Suppressor macrophage treated with lipopolysaccharide for 1 hour (primary cell): Measurements from ENCODE around the gene PHKG2.
A peak's percentile ranks its signal among the peaks of the same experiment; 100 is the strongest.
"Not testable (repeated sequence)": the region's sequence is repeated elsewhere in the genome, so short reads cannot be mapped to it uniquely, and the experiment has no call there.

Source experiments
- DNase-seq, 3 donors: peaks; one replicate each; pipeline ENCODE4 v3.0.0-alpha.2; 2020 to 2022

PHKG2 gene, protein sequence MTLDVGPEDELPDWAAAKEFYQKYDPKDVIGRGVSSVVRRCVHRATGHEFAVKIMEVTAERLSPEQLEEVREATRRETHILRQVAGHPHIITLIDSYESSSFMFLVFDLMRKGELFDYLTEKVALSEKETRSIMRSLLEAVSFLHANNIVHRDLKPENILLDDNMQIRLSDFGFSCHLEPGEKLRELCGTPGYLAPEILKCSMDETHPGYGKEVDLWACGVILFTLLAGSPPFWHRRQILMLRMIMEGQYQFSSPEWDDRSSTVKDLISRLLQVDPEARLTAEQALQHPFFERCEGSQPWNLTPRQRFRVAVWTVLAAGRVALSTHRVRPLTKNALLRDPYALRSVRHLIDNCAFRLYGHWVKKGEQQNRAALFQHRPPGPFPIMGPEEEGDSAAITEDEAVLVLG

DNA sequence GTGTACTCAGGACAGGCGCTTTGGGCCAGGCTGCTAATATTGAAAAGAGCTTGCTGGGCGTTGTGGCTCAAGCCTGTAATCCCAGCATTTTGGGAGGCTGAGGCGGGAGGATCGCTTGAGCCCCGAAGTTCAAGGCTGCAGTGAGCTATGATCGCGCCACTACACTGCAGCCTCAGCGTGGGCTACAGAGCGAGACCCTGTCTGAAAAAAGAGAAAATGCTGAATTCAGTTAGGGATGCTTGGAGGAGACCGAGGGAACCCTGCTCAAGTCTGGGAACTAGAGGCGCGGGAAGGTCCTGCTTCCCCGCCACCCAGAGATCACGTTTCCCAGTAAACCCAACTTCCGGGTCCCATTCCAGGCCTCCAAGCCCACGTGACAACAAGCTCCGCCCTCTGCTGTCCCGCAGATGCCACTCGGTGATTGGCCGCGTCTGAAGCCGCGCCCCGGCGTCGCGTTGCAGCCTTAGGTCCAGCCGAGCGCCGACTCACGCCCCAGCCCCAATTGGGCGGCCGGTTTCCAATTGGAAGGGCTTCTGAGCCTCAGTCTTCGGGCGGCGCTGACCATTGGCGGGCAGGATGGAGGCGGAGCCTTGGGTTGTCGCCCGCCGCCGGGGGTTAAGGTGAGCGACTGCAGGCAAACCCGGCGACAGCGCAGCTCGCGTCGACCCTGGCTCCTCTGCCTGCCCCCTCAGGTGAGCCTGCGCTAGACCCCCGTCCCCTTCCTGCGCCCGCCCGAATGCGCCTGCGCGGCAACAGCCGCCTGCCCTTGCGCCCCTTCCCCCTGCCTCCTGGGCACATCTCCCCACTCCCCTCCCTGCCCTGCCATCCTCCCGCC, at the start of gene PHKG2:
TSS of gene PHKG2 (plus strand) at position 627 of the 835 bp plus-strand sequence. CDS start 396 bp downstream, outside the sequence.
- DNase-seq = peak; percentile 99 to 100 (median 99)

DNA sequence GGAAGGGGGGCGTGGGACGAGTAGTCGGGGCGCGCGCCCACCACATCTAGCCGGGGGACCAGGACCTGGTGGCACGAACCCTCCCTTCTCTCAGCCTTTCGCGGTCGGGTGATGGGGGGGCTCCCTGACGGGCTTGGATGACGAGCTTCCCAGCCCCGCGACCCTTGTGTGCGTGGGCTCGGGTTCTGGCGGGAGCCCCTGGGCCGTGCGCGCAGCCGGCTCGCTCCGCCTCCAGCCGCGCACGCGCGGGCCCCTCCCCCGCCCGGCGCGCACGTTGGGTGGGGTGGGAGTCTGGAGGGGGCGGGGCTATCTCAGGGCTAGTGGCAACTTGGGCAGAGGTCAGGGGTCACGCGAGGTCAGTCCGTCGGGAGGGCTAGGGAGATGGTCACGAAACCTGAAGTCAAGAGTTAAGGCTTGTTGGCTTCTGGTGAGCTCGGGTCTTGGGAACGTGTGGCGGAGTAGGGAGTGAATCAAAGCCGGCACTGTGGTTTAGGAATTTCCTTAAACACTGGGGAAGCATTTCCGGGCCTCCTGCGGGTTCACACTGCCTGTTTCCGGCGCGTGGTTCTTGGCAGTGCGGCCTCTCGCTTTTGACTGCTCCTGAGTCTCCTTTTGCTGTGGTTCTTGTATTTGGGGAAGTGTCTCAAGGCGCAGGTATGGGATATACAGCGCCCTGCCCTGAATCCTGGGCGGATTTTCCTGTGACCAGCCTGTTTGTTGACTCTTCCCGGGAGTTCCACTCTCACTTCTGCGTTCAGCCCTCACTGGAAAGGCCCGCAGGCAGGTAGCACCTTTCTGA, 49.2 kb upstream of the PHKG2 start, which contains the start of gene SRCAP:
TSS of gene SRCAP (plus strand) at position 356 of the 799 bp plus-strand sequence. CDS start 1,654 bp downstream, outside the sequence.
- peak; percentile 81 to 96 (median 93) for DNase-seq

DNA sequence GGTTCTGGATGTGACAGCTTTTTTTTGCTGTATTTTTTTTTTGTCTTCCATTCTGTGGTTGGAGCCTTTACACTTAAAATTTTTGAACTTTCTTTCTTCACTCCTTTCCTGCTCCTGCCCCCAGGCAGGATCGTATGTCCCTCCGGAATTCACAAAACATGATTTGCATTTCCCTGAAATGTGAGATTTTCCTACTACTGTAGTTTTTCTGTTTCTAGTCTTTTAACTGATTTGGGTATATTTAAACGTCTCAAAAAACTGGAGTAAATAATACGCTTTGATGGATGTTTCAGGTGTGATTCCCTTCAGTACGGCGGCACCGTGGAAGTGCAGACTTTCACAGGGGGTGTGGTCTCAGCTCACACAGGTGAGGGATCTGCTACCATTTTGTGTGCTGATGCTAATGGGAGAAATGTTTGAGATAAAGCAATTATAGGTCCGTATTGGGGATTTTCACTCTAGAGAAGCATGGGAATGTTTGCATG, 48.6 kb upstream of the PHKG2 start:
- DNase-seq = no peak

DNA sequence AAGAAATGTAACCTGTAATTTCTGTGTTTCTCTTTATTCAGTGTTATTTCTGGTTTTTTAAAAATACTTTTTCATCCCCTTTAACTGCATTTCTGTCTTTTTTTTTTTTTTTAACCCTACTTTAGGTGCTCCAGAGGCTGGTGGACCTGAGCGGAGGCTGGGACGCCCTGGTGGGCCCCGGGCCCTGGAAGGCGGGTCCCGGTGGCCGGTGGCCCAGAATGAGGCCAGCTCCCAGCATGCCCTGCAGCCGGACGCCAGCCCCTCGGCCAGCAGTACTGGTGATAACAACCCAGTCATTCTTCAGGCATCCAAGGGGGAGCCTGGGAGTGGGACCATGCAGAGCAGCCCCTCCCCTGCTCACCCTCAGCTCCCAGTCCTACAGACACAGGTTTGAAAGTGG, 47.7 kb upstream of the PHKG2 start:
- no peak for DNase-seq

DNA sequence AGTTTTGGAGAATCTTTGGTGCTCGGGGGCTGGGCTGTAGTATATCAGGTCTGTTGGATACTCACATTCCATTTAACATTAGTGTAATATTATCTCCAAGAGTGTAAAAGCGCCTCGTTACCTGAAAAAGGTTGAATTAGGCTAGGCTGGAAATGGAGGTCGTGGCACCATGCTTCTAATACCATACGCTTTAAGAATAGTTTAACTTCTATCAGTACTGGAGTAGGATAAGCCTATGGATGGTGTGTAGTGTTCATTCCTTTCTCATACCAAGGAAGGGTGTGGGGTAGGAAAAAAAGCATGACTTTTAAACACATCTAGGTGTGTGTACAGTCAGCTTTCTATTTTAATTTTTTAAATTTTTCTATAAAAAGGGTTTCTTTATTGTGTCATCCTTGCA, 47.3 kb upstream of the PHKG2 start:
- no peak for DNase-seq

DNA sequence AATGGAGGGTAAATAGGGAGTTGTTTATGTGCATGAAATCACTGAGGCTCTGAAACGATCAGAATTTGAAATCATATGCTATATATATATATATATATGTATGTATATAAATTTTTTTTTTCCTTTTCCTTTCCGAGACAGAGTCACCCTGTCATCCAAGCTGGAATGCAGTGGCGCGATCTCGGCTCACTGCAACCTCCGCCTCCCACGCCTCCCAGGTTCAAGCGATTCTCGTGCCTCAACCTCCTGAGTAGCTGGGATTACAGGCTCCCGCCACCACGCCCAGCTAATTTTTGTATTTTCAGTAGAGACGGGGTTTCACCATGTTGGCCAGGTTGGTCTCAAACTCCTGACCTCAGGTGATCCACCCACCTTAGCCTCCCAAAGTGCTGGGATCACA, 45.2 kb upstream of the PHKG2 start:
- DNase-seq = not testable (repeated sequence)

DNA sequence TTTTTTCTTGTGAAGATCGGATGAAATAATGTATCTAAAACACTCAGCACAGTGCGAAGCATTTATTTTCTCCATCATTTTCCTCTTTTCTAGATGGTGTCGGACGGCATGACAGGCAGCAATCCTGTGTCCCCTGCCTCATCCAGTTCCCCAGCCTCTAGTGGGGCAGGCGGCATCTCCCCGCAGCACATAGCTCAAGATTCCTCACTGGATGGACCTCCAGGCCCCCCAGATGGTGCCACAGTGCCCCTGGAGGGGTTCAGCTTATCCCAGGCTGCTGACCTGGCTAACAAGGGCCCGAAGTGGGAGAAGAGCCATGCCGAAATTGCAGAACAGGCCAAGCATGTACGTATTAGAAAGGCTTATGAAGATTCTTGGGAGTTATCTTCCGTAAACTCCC, 44.3 kb upstream of the PHKG2 start:
- DNase-seq = no peak

DNA sequence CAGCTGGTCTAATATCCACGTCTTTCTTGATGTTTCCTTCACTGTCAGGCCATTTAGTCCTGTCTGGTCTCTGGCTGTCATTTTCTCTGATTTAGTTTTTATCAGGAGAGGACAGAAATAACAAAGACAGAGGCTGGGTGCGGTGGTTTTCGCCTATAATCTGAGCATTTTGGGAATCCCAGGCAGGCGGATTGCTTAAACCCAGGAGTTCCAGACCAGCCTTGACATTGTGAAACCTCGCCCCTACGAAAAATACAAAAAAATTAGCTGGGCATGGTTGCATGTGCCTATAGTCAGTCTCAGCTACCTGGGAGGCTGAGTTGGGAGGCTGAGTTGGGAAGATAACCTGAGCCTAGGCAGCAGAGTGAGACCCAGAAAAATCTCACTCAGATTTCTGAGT, 42.2 kb upstream of the PHKG2 start:
- DNase-seq = no peak

DNA sequence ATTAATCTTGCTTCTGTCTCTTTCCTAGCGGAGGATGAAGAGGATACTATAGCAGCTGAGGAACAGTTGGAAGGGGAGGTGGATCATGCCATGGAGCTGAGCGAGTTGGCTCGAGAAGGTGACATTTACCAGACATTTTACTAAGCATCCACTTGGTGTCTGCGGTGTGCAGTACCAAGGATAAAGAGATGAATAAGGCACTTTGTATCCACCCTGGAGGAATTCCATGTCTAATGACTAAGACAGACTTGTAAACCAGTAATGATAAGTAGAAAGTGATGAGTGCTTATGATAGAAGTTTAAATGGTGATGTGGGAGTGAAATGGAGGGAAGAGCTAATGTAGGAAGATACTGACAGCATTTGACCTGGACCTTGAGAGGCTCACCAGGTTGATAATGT, 37.3 kb upstream of the PHKG2 start:
- no peak for DNase-seq

DNA sequence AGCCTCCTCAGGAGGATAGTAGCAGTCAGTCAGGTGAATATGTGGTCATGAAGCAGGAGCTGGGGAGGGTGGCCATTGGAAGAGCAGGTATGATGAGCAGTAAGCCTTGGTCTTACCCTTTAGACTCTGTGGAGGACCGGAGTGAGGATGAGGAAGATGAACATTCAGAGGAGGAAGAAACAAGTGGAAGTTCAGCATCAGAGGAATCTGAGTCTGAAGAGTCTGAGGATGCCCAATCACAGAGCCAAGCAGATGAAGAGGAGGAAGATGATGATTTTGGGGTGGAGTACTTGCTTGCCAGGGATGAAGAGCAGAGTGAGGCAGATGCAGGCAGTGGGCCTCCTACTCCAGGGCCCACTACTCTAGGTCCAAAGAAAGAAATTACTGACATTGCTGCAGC, 36.5 kb upstream of the PHKG2 start:
- no peak for DNase-seq

DNA sequence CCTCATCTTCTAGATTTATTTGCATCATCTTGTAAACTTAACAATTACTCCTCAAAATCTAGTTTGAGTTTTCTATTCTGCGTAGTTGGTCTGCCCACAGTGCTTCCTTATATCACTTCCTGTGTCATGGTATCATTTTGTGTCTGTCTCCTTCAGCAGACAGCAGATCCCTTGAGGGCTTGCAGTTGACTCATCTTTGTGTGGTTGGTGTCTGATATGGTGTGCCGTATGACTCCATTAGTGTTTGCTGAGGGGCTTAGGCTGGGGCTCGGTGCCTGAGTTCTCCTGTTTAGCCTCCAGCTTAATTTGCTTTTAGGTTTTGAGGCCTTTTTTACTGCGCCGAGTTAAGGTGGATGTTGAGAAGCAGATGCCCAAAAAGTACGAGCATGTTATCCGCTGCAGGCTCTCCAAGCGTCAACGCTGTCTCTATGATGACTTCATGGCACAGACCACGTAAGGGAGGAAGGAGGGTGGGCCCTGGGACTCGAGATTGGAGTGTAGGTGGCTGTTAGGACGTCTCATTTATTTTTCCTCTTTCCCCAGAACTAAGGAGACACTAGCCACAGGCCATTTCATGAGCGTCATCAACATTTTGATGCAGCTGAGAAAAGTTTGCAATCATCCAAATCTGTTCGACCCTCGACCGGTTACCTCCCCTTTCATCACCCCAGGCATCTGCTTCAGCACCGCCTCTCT, 32.3 kb upstream of the PHKG2 start:
- peak; percentile 83 to 92 (median 89) for DNase-seq

DNA sequence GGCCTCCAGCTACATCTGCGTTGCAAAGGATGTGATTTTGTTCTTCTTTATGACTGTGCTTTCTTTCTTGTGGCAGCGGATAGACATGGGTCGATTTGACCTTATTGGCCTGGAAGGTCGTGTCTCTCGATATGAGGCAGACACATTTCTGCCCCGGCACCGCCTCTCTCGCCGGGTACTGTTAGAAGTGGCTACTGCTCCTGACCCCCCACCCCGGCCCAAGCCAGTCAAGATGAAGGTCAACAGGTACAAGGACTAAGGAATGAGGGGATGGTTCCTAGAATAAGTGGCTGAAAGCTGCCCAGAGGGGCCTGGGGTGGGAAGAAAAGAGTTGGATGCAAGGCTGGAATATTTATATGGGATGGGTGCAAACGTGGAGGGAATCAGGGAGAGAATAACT, 28.1 kb upstream of the PHKG2 start:
- no peak for DNase-seq

DNA sequence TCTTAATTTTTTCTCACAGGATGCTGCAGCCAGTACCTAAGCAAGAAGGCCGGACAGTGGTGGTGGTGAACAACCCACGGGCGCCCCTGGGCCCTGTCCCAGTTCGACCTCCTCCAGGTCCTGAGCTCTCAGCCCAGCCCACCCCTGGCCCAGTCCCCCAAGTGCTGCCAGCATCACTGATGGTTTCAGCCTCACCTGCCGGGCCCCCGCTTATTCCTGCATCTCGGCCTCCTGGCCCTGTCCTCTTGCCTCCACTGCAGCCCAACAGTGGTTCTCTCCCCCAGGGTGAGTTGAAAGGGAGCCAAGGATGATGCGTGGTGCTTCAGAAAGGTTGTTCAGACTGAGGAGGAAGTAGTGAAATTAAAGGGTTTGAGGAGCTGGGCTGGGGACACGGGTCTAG, 27.5 kb upstream of the PHKG2 start:
- DNase-seq = no peak

DNA sequence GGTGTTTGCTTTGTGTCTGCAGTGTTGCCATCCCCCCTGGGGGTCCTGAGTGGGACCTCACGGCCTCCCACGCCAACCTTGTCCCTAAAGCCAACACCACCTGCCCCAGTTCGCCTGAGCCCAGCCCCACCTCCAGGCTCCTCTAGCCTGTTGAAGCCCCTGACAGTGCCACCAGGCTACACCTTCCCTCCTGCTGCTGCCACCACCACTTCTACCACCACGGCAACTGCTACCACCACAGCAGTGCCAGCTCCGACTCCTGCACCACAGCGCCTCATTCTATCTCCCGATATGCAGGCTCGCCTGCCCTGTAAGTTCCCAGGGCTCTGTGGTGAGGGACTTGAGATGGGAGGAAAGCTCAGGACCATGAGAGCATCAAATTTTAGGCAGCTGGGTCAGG, 27.1 kb upstream of the PHKG2 start:
- DNase-seq = no peak

DNA sequence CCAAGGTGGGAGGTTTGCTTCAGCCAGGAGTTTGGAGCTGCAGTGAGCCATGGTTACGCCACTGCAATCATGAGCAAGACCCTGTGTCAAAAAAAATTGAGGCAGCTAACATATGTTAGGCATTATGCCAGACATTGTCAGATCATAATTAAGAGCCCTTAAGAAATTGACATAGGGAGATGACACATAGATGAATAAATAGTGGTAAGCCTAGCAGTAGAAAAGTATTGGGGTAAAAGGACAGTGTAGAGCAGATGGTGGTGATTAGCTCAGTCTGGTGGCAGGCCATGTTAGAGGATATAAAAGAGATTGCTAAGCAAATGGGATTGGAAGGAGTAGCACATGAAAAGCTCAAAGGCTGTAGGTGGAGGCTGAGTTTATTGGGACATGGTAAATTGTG, 26.6 kb upstream of the PHKG2 start:
- DNase-seq = no peak

DNA sequence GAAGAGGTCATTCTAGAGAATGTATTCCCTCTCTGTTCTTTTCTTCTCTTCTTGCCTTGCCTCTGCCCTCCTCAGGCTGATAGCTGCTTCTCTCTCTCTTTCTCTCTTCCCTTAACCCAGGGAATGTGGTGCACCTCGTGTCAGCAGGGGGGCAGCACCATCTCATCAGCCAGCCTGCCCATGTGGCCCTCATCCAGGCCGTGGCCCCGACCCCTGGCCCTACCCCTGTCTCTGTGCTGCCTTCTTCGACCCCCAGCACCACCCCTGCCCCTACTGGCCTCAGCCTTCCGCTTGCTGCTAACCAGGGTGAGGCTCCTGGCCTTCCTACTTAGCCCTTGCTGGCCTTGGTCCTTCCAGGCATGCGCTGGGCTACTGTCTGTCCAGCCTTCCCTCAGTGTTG, 25.8 kb upstream of the PHKG2 start:
- no peak for DNase-seq

DNA sequence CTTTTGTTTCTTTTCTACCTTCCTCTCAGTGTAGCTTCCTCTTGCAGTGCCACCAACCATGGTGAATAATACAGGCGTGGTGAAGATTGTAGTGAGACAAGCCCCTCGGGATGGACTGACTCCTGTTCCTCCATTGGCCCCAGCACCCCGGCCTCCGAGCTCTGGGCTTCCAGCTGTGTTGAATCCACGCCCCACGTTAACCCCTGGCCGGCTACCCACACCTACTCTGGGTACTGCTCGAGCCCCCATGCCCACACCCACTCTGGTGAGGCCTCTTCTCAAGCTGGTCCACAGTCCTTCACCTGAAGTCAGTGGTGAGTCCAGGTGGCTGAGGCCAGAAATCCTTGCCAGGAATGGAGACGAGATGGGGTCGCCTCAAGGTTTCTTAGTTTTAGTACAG, 25.3 kb upstream of the PHKG2 start:
- DNase-seq = no peak

DNA sequence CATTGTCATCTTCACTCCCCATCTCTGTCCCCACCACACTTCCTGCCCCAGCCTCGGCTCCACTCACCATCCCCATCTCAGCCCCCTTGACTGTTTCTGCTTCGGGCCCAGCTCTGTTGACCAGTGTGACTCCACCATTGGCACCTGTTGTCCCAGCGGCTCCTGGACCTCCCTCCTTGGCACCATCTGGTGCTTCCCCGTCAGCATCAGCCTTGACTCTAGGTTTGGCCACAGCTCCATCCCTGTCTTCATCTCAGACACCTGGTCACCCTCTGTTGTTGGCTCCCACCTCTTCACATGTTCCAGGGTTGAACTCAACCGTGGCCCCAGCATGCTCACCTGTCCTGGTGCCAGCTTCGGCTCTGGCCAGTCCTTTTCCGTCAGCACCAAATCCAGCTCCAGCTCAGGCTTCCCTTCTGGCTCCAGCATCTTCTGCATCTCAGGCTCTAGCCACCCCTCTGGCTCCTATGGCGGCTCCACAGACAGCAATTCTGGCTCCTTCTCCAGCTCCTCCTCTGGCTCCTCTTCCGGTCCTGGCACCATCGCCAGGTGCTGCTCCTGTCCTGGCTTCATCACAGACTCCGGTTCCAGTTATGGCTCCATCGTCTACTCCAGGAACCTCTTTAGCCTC, 24.4 kb upstream of the PHKG2 start:
- no peak for DNase-seq

DNA sequence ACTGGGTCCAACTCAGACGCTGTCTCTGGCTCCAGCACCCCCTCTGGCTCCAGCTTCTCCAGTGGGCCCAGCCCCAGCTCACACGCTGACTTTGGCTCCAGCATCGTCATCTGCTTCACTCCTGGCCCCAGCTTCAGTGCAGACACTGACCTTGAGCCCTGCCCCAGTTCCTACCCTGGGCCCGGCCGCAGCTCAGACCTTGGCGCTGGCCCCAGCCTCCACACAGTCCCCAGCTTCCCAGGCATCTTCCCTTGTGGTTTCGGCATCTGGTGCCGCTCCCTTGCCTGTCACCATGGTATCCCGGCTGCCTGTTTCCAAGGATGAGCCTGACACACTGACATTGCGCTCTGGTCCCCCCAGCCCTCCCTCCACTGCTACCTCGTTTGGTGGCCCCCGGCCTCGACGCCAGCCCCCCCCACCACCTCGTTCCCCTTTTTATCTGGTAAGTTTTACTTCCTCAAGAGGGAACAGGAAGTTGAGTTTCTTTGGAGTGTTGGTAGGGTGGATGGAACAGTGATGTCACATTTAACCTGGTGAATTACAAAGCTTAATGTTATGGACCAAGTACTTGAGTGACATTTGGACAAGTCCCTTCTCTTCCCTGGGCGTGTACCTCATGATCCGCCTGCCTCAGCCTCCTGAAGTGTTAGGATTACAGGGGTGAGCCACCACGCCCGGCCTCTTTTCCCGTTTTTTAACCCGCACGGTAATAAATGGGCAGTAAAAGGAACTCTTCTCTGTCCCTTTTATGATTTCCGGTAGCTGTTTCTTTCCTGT, 23.4 kb upstream of the PHKG2 start:
- peak; percentile 81 to 84 (median 83) for DNase-seq

DNA sequence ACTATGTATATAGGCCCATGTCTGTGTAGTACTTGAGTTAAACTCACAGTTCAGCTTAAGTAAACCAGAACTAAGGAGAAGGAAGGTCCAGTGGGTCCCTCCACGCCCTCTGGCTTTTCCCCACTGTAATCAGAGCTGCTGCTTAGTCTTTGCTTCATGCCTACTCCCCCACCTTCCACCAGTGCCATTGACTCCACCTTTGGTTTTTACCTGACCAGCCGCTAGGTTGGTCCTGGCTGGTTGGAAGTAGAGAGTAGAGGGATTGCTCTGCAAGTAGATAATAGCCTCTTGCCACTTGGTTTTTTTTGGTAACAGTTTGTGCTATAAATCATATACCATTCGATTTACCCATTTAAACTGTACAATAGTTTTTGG, 22.8 kb upstream of the PHKG2 start:
- peak in 1 of 3 donors; percentile 11 for DNase-seq

DNA sequence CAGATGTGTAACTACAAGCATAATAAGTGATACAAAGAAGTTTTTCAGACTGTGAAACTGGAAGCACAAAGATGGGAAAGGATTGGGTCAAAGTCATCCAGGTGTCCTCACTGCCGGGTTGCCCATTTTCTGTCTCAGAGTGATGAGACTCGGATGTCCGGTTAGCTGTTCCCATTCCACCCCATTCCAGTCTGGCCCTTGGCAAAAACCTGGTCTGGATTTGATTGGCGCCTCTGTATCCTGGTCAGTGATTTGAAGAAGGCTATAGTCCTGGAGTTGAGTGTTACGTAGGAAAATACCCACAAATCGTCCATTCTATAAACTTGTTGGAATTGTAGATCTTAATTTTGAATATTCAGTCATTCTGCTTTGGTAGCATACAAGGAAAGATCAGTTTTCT, 19.9 kb upstream of the PHKG2 start:
- no peak for DNase-seq
